ENCODE results near the gene HTRA1.
A peak's percentile ranks its signal among the peaks of the same experiment; 100 is the strongest.

The HTRA1 gene

GRCh38 chr10:122524811-122525210 lies 63.5 kb downstream of the HTRA1 start:
- DNase-seq: no peak

DNA sequence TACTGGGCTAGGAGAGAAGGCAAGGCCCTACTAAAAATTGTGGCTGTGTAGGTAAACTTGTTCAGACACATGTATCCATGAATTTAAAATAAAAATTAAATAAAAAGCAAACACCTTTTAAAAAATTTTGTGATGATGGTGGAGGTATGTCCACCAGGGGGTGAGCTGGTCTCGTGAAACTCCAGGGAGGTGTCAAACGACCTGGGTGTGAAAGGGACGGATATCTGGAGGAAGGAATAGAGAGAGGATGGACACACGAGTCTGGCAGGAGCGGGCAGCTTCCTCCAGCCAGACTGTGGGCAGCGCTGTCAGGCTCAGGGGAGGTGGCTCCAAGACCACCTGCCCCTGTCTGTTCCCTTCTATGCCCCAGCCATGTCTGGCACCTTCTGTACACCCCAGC lies 64.4 kb downstream of the HTRA1 start:
- no peak for DNase-seq

GRCh38 chr10:122526892-122527291 lies 65.5 kb downstream of the HTRA1 start:
- DNase-seq: no peak

DNA sequence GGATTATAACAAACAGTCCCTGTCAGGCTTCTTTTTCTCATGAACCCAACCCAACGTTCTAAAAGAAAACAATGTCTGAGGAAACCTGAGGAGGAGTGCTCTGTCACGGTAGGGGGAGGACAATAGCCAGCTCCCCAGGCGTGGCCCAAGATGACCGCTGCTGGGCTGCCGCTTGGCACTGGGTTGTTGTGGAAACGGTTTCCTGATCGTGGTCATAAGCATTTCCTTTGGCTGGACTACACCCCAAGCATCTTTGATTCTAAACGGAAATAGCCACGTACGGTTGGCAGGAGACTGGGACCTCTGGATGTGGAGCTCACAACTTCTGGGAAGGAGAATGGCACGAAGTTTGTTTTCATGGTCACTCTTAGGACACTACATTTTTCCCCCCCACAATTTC lies 68.8 kb downstream of the HTRA1 start:
- DNase-seq: no peak

DNA sequence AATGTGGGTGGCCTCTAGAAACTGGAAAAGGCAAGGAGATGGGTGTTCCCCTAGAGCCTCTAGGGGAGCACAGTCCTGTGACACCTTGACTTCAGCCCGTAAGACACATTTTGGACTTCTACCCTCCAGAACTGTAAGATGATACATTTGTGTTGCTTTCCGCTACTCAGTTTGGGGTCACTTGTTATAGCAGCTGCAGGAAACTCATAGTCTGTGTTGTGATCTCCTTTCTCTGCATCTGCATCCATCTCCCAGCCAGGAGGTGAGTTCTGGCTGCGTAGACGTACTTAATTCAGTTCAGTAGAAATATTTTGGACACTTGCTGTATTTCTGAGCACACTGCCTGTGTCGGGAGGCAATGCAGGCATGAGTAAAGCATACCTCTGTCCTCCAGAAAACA lies 69.9 kb downstream of the HTRA1 start:
- no peak for DNase-seq

DNA sequence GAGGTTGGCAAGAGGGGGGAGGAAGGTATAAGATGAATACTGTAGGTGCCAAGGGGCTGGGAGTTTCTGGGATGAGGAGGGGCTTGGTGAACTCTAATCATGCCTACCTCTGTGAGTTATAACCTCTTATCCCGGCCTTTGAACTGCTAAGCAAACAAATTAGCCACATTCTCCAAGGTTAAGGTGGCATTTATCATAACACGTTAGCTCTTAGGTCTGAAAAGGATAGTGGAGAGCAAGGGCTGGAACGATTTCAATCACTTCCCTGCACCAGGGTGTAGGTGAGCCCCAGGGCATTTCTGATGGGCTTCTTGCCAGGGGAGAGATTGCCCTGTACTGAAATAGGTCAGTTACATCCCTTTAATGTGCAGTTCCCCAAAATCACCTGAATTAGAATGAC lies 70.6 kb downstream of the HTRA1 start:
- no peak for DNase-seq

GRCh38 chr10:122532601-122533296 lies 71.4 kb downstream of the HTRA1 start:
- peak; percentile 24 for DNase-seq

GRCh38 chr10:122537545-122537944 lies 76.2 kb downstream of the HTRA1 start:
- no peak for DNase-seq

GRCh38 chr10:122541541-122542002 lies 80.2 kb downstream of the HTRA1 start:
- DNase-seq: no peak

- DNase-seq: no peak
These were observed 82.5 kb downstream of the HTRA1 start for GRCh38 chr10:122543676-122544445.

- no peak for DNase-seq
These were observed 83.1 kb downstream of the HTRA1 start for GRCh38 chr10:122544493-122544892.

GRCh38 chr10:122546242-122546641 lies 84.9 kb downstream of the HTRA1 start:
- no peak for DNase-seq

DNA sequence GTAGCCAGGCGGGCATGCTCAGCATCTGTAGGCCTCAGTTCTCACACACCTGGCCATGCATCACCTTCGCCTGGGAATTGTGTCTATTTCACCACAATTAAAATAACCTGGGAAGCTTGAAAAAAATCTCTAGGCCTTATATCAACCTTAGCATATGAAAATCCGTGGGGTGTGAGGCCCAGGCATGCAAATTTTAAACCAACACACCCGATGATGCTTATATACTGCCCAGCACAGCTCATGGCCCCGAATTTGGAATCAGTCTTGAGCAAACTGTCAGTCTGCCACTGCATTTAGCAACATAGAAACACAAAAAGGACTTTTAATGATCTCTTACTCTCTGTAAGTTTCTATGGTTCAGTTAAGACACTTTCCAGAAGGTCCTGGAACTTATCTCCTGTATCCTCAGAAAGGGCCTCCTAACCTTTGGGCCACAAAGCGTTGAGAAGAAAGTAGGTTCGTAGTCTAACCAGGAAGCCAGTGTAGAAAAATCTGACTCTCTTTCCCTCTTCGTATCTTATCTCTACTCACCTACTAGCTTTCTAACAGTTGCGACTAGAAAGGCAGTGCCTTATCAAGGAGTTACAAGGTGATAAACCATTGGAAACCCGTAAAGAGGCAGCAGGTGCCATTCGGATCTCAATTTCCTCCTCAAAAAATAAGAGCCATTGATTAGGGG lies 87.2 kb downstream of the HTRA1 start:
- DNase-seq: peak; percentile 64

GRCh38 chr10:122549636-122550035 lies 88.3 kb downstream of the HTRA1 start:
- no peak for DNase-seq

GRCh38 chr10:122550427-122550826 lies 89.1 kb downstream of the HTRA1 start:
- no peak for DNase-seq

- DNase-seq: no peak
These were observed 89.6 kb downstream of the HTRA1 start for GRCh38 chr10:122550983-122551382.

- no peak for DNase-seq
These were observed 90.1 kb downstream of the HTRA1 start for GRCh38 chr10:122551450-122551849.

DNA sequence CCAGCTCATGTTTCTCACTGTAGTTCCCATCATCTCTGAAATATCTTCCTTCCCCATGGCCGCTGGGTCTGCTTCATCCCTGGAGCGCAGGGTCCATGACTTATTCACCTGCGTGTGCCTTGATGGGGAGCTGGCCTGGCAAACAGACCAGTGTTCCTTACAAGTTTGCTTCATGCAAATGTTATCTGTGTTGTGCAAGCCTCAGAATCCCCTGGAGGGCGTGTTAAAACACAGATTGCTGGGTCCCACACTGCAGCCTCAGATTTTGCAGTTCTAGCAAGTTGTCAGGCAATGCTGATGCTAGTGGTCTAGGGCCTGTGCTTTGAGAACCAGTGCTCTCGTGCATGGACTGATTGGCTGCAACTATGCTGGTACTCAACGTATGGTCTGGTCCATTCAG lies 92.0 kb downstream of the HTRA1 start:
- DNase-seq: no peak

GRCh38 chr10:122554131-122555036 lies 93.0 kb downstream of the HTRA1 start:
- DNase-seq: no peak

- no peak for DNase-seq
These were observed 94.1 kb downstream of the HTRA1 start for GRCh38 chr10:122555442-122555841.

GRCh38 chr10:122557516-122557915 lies 96.2 kb downstream of the HTRA1 start:
- no peak for DNase-seq

DNA sequence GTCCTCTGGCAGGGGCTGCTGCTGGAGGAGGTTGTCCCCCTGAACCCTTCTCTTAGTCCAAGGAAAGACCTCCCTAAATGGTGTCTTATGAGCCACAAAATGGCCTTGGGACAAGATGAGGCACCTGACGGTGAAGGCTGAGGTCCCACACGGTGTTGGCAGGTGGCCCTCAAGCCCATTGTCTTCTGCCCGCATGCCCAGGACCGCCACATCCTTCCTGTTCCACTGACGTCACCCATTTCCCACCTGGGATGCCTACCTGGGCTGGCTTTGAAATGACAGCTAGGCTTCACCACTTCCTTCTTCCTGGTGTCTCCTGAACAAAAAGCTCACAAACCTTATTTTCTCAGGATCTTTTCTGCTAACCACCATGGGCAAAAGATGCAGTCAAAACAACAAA lies 97.1 kb downstream of the HTRA1 start:
- no peak for DNase-seq

DNA sequence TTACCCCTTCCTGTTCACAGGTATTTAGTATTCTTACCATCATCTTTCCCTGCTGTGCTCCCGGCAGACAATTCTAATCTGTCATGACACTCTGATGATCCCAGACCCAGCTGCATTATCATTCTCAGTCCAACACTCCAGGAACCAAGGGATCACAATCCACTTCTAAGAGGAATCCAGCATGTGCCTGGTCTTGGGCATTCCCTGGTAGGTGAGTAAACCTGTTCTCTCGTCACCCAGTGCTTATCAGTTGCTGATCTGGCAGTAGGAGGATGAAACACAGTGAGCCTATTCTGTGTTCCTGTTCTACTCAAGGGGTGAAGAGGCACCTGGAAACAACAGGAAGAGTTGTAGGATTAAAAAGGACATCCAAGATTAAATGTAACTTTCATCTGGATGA lies 97.9 kb downstream of the HTRA1 start:
- no peak for DNase-seq

All from NCI-H526 treated with DMSO at 0.1 percent for 48 hours (cell line).